ENCODE measurements around the gene VENTX. TPM values are rescaled to one million over a fixed set of nuclear protein-coding genes. Genes with fewer than 3 reads are reported as not detected.

VENTX gene
- total RNA-seq, 1 donor from 2014 or later, result 0.23 TPM

GRCh38 chr10:133241501-133242205 lies 4.0 kb downstream of the VENTX start:
- H3K36me3 Mint-ChIP-seq (ENCODE audit: low read depth, unreplicated experiment), result peaks cover 3% of the 10 kb centered on the region
- no peaks in the 10 kb centered on the region for H3K4me1 Mint-ChIP-seq (ENCODE audit: unreplicated experiment)
- no peak overlapping the region for H3K27ac Mint-ChIP-seq (ENCODE audit: unreplicated experiment)
- no peaks in the 10 kb centered on the region for H3K9me3 Mint-ChIP-seq (ENCODE audit: unreplicated experiment)
- no peak for DNase-seq (ENCODE audit: low spot score)
- peaks cover 10% of the 10 kb centered on the region for H3K27me3 Mint-ChIP-seq (ENCODE audit: unreplicated experiment)
- no peak overlapping the region for H3K4me3 Mint-ChIP-seq (ENCODE audit: unreplicated experiment)
- TF ChIP-seq, protein P1, sequence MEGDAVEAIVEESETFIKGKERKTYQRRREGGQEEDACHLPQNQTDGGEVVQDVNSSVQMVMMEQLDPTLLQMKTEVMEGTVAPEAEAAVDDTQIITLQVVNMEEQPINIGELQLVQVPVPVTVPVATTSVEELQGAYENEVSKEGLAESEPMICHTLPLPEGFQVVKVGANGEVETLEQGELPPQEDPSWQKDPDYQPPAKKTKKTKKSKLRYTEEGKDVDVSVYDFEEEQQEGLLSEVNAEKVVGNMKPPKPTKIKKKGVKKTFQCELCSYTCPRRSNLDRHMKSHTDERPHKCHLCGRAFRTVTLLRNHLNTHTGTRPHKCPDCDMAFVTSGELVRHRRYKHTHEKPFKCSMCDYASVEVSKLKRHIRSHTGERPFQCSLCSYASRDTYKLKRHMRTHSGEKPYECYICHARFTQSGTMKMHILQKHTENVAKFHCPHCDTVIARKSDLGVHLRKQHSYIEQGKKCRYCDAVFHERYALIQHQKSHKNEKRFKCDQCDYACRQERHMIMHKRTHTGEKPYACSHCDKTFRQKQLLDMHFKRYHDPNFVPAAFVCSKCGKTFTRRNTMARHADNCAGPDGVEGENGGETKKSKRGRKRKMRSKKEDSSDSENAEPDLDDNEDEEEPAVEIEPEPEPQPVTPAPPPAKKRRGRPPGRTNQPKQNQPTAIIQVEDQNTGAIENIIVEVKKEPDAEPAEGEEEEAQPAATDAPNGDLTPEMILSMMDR (IDR thresholded peaks at IDR 0.05; ENCODE audit: unreplicated experiment), result no peak

DNA sequence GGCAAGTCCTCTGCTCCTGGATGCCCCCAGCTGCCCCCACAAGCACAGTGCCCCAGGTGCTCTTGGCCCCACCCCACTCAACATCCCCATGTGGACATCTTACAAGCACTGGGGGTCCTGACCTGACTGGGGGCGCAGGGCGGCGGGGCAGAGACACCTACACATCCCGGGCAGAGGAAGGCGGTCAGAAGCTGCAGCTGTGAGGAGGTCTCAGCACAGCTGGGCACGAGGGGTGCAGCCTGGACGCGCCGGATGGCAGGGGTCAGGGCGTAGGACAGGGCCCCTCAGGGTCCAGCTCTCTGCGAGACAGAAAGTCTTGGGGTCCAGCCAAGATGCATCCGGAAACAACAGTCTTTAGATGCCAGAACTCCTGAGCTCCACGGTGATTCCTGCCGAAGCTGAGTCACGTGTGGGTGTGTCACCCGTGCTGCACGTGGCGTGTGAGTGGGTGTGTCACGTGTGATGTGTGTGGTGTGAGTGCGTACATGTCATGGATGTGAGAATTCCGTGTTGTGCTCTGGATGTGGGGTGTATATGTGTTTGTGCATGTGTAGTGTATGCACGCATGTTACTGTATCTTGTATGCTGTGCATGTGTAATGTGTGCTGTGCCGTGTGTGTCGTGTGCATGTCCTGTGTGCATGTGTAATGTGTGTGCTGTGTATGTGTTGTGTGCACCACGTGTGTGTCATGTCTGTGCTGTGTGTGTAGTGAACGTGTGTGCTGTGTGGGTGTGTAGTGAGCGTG lies 5.1 kb downstream of the VENTX start:
- H3K4me3 Mint-ChIP-seq (ENCODE audit: unreplicated experiment), result no peak overlapping the region
- no peaks in the 10 kb centered on the region for H3K4me1 Mint-ChIP-seq (ENCODE audit: unreplicated experiment)
- no peaks in the 10 kb centered on the region for H3K9me3 Mint-ChIP-seq (ENCODE audit: unreplicated experiment)
- peaks cover 3% of the 10 kb centered on the region for H3K36me3 Mint-ChIP-seq (ENCODE audit: low read depth, unreplicated experiment)
- H3K27me3 Mint-ChIP-seq (ENCODE audit: unreplicated experiment), result peaks cover 15% of the 10 kb centered on the region
- DNase-seq (ENCODE audit: low spot score), result no peak
- H3K27ac Mint-ChIP-seq (ENCODE audit: unreplicated experiment), result no peak overlapping the region
- TF ChIP-seq, protein P1 (IDR thresholded peaks at IDR 0.05; ENCODE audit: unreplicated experiment), result no peak

DNA sequence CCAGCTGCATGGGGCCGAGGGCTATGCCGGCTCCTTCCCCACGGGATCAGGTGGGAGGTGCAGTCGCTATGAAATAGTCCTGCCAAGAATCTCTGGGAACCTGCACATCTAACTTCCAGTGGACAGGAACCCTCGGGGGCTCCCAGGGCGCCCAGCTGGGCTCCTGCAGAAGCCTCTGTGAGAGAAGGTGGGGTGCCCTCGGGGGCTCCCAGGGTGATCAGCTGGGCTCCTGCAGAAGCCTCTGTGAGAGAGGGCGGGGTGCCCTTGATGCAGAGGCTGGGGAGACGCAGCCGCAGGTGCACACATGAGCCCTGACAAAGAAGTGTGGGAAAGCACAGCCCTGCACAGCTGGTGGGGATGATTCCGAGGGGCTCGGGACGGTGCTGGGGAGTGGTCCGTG lies 5.9 kb downstream of the VENTX start:
- Mint-ChIP-seq H3K27ac (ENCODE audit: unreplicated experiment) (no peak overlapping the region), H3K27me3 (ENCODE audit: unreplicated experiment) (peaks cover 13% of the 10 kb centered on the region), H3K36me3 (ENCODE audit: low read depth, unreplicated experiment) (peaks cover 1% of the 10 kb centered on the region), H3K4me3 (ENCODE audit: unreplicated experiment) (no peak overlapping the region), H3K9me3 (ENCODE audit: unreplicated experiment) (no peaks in the 10 kb centered on the region), H3K4me1 (ENCODE audit: unreplicated experiment) (no peaks in the 10 kb centered on the region)
- TF ChIP-seq, protein P1 (IDR thresholded peaks at IDR 0.05; ENCODE audit: unreplicated experiment), result no peak
- DNase-seq (ENCODE audit: low spot score), result no peak

DNA sequence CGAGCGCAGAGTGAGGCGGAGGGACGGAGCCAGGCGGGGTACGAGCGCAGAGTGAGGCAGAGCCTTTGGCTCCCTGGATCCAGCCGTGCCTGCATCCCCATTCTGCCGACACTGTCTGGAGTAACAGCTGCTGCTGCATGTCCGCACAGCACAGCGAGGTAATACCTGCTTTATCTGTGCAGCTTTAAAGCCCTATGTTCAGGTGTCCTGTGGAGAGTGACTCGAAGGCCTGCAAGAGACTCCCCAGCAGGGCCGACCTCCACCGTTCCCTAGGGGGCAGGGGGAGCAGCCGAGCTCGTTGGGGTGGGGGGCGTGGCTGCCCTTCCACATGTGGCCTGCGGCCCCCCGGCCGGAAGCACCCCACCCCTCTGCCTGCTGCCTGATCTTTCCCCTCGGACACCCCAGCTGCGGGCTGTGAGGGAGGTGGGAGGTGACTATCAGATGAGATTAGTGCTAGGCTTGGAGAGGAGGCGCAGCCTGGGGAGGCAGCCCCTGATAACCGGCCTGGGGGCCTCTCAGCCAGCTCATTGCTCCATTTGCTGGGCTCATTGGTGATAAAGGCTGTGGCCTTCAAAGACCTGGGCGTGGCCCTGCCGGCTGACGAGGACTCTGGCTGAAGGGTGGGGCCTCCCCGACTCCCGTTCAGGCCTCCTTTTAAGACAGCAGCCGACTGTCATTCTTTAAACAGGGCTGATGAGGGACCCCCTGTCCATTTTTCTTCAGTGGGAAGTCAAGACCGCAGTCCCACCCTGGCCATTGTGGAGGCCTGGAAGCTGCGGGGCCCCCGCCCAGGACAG lies 8.0 kb downstream of the VENTX start:
- Mint-ChIP-seq H3K27ac (ENCODE audit: unreplicated experiment) (no peak overlapping the region), H3K27me3 (ENCODE audit: unreplicated experiment) (peaks cover 19% of the 10 kb centered on the region), H3K36me3 (ENCODE audit: low read depth, unreplicated experiment) (no peaks in the 10 kb centered on the region), H3K9me3 (ENCODE audit: unreplicated experiment) (no peaks in the 10 kb centered on the region), H3K4me1 (ENCODE audit: unreplicated experiment) (no peaks in the 10 kb centered on the region), H3K4me3 (ENCODE audit: unreplicated experiment) (no peak overlapping the region)
- DNase-seq (ENCODE audit: low spot score), result no peak
- TF ChIP-seq, protein P1 (IDR thresholded peaks at IDR 0.05; ENCODE audit: unreplicated experiment), result no peak

Measured in endothelial cell (in vitro differentiated cells).